ENCODE measurements around the gene RASAL2.

GRCh38 chr1:178137238-178137637, 43.3 kb downstream of the RASAL2 start:
- TF ChIP-seq CTCF (IDR thresholded peaks at IDR 0.05) (no peak), POLR2AphosphoS5 (IDR thresholded peaks at IDR 0.05) (no peak), EP300 (IDR thresholded peaks at IDR 0.05) (no peak), POLR2A (IDR thresholded peaks at IDR 0.05) (no peak)

Data from suprapubic skin (tissue), 4 donors.